H9 (cell line): ENCODE measurements around the gene LIX1. TPM values are rescaled to one million over a fixed set of nuclear protein-coding genes. Genes with fewer than 3 reads are reported as not detected.

Experiments used
- DNase-seq: peaks from one replicate; pipeline ENCODE4 v3.0.0-alpha.2; 2017
- H2AFZ ChIP-seq: one replicate; pipeline ENCODE4 v1.6.1; 2013; ENCODE audit warnings: mild to moderate bottlenecking, low read length, control low read depth, moderate library complexity
- H2AK5ac ChIP-seq: 2 replicates; pipeline ENCODE4 v1.6.1; 2013; ENCODE audit warnings: low read length, control low read depth, mixed read lengths; ENCODE audit not compliant: insufficient read length
- H2BK120ac ChIP-seq: one replicate; pipeline ENCODE4 v1.6.1; 2013; ENCODE audit warnings: low read depth, mild to moderate bottlenecking, low read length, control low read depth, inconsistent platforms; ENCODE audit not compliant: poor library complexity, severe bottlenecking
- H2BK12ac ChIP-seq: 2 replicates; pipeline ENCODE4 v1.6.1; 2013; ENCODE audit warnings: low read length, control low read depth, mixed read lengths, low read depth; ENCODE audit not compliant: insufficient read length
- H2BK15ac ChIP-seq: 2 replicates; pipeline ENCODE4 v1.6.1; 2013; ENCODE audit warnings: low read depth, low read length, control low read depth
- H2BK20ac ChIP-seq: one replicate; pipeline ENCODE4 v1.6.1; 2013; ENCODE audit warnings: low read depth, mild to moderate bottlenecking, low read length, control low read depth, inconsistent platforms; ENCODE audit not compliant: poor library complexity, severe bottlenecking
- H2BK5ac ChIP-seq: 2 replicates; pipeline ENCODE4 v1.6.1; 2013; ENCODE audit warnings: low read length, control low read depth, mixed read lengths; ENCODE audit not compliant: insufficient read length
- H3K14ac ChIP-seq: 2 replicates; pipeline ENCODE4 v1.6.1; 2013; ENCODE audit warnings: low read length, control low read depth; ENCODE audit not compliant: insufficient read depth
- H3K18ac ChIP-seq: 2 replicates; pipeline ENCODE4 v1.6.1; 2013; ENCODE audit warnings: low read depth, mild to moderate bottlenecking, mixed read lengths, low read length, control low read depth; ENCODE audit not compliant: insufficient read length
- H3K23ac ChIP-seq: 2 replicates; pipeline ENCODE4 v1.6.1; 2013; ENCODE audit warnings: low read length, control low read depth, mixed read lengths, low read depth; ENCODE audit not compliant: insufficient read length
- H3K23me2 ChIP-seq: 2 replicates; pipeline ENCODE4 v1.6.1; 2013; ENCODE audit warnings: low read depth, mild to moderate bottlenecking, mixed read lengths, low read length, control low read depth; ENCODE audit not compliant: insufficient read length, poor library complexity, severe bottlenecking
- H3K27ac ChIP-seq: 2 replicates; pipeline ENCODE4 v1.5.1; 2013; ENCODE audit warnings: low read length, control low read depth, mixed read lengths, low read depth; ENCODE audit not compliant: insufficient read length
- H3K27me3 ChIP-seq: 2 replicates; pipeline ENCODE4 v1.6.1; 2013; ENCODE audit warnings: low read length, control low read depth, inconsistent platforms; ENCODE audit not compliant: insufficient read depth
- H3K4ac ChIP-seq: 2 replicates; pipeline ENCODE4 v1.6.1; 2013; ENCODE audit warnings: low read depth, mild to moderate bottlenecking, control low read depth, inconsistent platforms, low read length, moderate library complexity
- H3K4me1 ChIP-seq: 2 replicates; pipeline ENCODE4 v1.6.1; 2013; ENCODE audit warnings: low read length, control low read depth, inconsistent platforms; ENCODE audit not compliant: insufficient read depth
- H3K4me2 ChIP-seq: 2 replicates; pipeline ENCODE4 v1.6.1; 2013; ENCODE audit warnings: low read length, control low read depth, mixed read lengths; ENCODE audit not compliant: insufficient read length, insufficient read depth
- H3K56ac ChIP-seq: 2 replicates; pipeline ENCODE4 v1.6.1; 2013; ENCODE audit warnings: low read depth, mild to moderate bottlenecking, mixed read lengths, low read length, control low read depth; ENCODE audit not compliant: insufficient read length
- H3K79me1 ChIP-seq: 2 replicates; pipeline ENCODE4 v1.6.1; 2013; ENCODE audit warnings: low read depth, mild to moderate bottlenecking, moderate library complexity, low read length, control low read depth, inconsistent platforms; ENCODE audit not compliant: insufficient read depth, poor library complexity, severe bottlenecking
- H3K79me2 ChIP-seq: 2 replicates; pipeline ENCODE4 v1.6.1; 2013; ENCODE audit warnings: low read length, control low read depth, inconsistent platforms; ENCODE audit not compliant: insufficient read depth
- H3K9ac ChIP-seq: 2 replicates; pipeline ENCODE4 v1.6.1; 2013; ENCODE audit warnings: low read length, control low read depth, mixed read lengths; ENCODE audit not compliant: insufficient read length; ENCODE audit errors: extremely low read depth
- H3K9me3 ChIP-seq: one replicate; pipeline ENCODE4 v1.6.1; 2013; ENCODE audit warnings: low read depth, low read length, inconsistent platforms; ENCODE audit not compliant: control insufficient read depth
- H3T11ph ChIP-seq: one replicate; pipeline ENCODE4 v1.6.1; 2013; ENCODE audit warnings: mild to moderate bottlenecking, low read length, control low read depth, inconsistent platforms
- H4K20me1 ChIP-seq: one replicate; pipeline ENCODE4 v1.6.1; 2013; ENCODE audit not compliant: control insufficient read depth, insufficient read length, insufficient read depth
- H4K5ac ChIP-seq: 2 replicates; pipeline ENCODE4 v1.6.1; 2013; ENCODE audit warnings: low read depth, mild to moderate bottlenecking, mixed read lengths, low read length, control low read depth; ENCODE audit not compliant: insufficient read length
- H4K8ac ChIP-seq: replicated peaks from 2 replicates; pipeline ENCODE4 v1.6.1; 2013; ENCODE audit warnings: low read length, control low read depth, mixed read lengths, low read depth; ENCODE audit not compliant: insufficient read length
- H4K91ac ChIP-seq: 2 replicates; pipeline ENCODE4 v1.6.1; 2013; ENCODE audit warnings: low read depth, mild to moderate bottlenecking, moderate library complexity, mixed read lengths, low read length, control low read depth; ENCODE audit not compliant: insufficient read length
- H3K27ac Mint-ChIP-seq, 3 experiments: 2 replicates in 2 of 3; 3 replicates in 1 of 3; pipeline ENCODE4 v1.8.0; 2020 to 2021; ENCODE audit warnings: mixed read lengths in 3 of 3, mild to moderate bottlenecking in 1 of 3, moderate library complexity in 1 of 3
- H3K27me3 Mint-ChIP-seq: 2 replicates; pipeline ENCODE4 v1.8.0; 2021; ENCODE audit warnings: low read depth, mild to moderate bottlenecking, moderate library complexity, mixed read lengths
- H3K36me3 Mint-ChIP-seq, 3 experiments: 2 replicates in 2 of 3; 3 replicates in 1 of 3; pipeline ENCODE4 v1.8.0; 2020 to 2021; ENCODE audit warnings: low read depth in 3 of 3, mixed read lengths in 3 of 3; ENCODE audit not compliant: insufficient read depth in 1 of 3
- H3K4me1 Mint-ChIP-seq, 2 experiments: 2 replicates each; pipeline ENCODE4 v1.8.0; 2020; ENCODE audit warnings: mixed read lengths in 2 of 2
- H3K4me3 Mint-ChIP-seq, 2 experiments: 2 replicates in 1 of 2; 3 replicates in 1 of 2; pipeline ENCODE4 v1.8.0; 2020 to 2021; ENCODE audit warnings: mild to moderate bottlenecking in 2 of 2, mixed read lengths in 2 of 2, moderate library complexity in 1 of 2
- H3K9me3 Mint-ChIP-seq, 2 experiments: 2 replicates in 1 of 2; 3 replicates in 1 of 2; pipeline ENCODE4 v1.8.0; 2020; ENCODE audit warnings: mild to moderate bottlenecking in 2 of 2, mixed read lengths in 2 of 2, moderate library complexity in 1 of 2
- WGBS: extraction: QIAGEN DNeasy Blood & Tissue Kit; methylation state at CpG from one replicate; pipeline ENCODE4 v1.1.7; 2013; ENCODE audit warnings: missing lambda C conversion rate, low lambda C conversion rate, mixed read lengths; ENCODE audit not compliant: insufficient read length; ENCODE audit errors: extremely low coverage; 5-methylcytosine and 5-hydroxymethylcytosine counted together
- total RNA-seq: library from RNA; stranded (reverse); gene quantifications from 2 replicates; pipeline ENCODE4 v1.2.1, GENCODE V29; 2021
- TF ChIP-seq, protein P1 (sequence below): fragments of 200-600 bp; sonication (generic); conservative IDR thresholded peaks from 3 replicates; pipeline ENCODE4 v1.8.0; 2021; ENCODE audit warnings: antibody characterized with exemption, mild to moderate bottlenecking

LIX1 gene
- total RNA-seq, 1 experiment from 2014 or later: 0.13 TPM

DNA sequence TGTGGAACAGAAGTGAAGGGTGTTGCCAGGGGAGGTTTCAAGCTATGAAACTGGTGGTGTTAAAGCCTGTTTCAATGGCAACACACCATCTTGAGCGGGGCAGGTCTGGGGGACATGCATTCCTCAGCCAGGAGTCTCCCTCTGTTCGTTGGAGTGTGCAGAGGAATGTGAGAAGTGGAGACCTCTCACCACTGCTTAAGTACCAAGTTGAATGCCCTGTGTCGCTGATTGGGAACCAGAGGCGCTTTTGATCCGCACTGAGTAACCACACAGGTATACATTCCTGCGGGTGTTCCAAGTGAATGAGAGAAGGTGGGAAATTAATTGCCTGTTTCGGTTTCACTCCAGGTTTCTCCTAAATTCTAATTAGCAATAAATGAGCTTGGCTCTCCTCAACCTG is 99.4 kb downstream of the LIX1 start:
- H4K5ac ChIP-seq: no peak overlapping the region
- no peak overlapping the region for H2BK5ac ChIP-seq
- H3K79me2 ChIP-seq: no peaks in the 10 kb centered on the region
- no peak overlapping the region for H2BK120ac ChIP-seq
- no peaks in the 10 kb centered on the region for H3K36me3 Mint-ChIP-seq
- no peak overlapping the region for H3K18ac ChIP-seq
- no CpG with 5 or more reads among the region's 7 CpGs for WGBS
- no peak overlapping the region for H3K56ac ChIP-seq
- H2AFZ ChIP-seq: no peak overlapping the region
- DNase-seq: no peak
- H2BK12ac ChIP-seq: no peak overlapping the region
- no peaks in the 10 kb centered on the region for H3K27me3 ChIP-seq
- H3K4me3 Mint-ChIP-seq: no peak overlapping the region
- H4K91ac ChIP-seq: no peak overlapping the region
- no peak overlapping the region for H3K27ac ChIP-seq
- H3K23me2 ChIP-seq: no peaks in the 10 kb centered on the region
- TF ChIP-seq, protein P1, sequence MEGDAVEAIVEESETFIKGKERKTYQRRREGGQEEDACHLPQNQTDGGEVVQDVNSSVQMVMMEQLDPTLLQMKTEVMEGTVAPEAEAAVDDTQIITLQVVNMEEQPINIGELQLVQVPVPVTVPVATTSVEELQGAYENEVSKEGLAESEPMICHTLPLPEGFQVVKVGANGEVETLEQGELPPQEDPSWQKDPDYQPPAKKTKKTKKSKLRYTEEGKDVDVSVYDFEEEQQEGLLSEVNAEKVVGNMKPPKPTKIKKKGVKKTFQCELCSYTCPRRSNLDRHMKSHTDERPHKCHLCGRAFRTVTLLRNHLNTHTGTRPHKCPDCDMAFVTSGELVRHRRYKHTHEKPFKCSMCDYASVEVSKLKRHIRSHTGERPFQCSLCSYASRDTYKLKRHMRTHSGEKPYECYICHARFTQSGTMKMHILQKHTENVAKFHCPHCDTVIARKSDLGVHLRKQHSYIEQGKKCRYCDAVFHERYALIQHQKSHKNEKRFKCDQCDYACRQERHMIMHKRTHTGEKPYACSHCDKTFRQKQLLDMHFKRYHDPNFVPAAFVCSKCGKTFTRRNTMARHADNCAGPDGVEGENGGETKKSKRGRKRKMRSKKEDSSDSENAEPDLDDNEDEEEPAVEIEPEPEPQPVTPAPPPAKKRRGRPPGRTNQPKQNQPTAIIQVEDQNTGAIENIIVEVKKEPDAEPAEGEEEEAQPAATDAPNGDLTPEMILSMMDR: no peak
- H2BK15ac ChIP-seq: no peak overlapping the region
- peak overlapping the region in 1 of 3 experiments; percentile 13; a peak in 3 of 7 replicates for H3K27ac Mint-ChIP-seq
- H3K4me1 ChIP-seq: peaks cover 5% of the 10 kb centered on the region; the same call in 1 of the 2 replicates
- H4K20me1 ChIP-seq: no peaks in the 10 kb centered on the region
- no peaks in the 10 kb centered on the region for H3K79me1 ChIP-seq
- H3T11ph ChIP-seq: no peak overlapping the region
- no peaks in the 10 kb centered on the region for H3K9me3 Mint-ChIP-seq
- H3K14ac ChIP-seq: no peak overlapping the region
- H2AK5ac ChIP-seq: no peak overlapping the region
- no peak overlapping the region for H3K4me2 ChIP-seq
- H3K23ac ChIP-seq: no peak overlapping the region
- no peak overlapping the region for H3K9ac ChIP-seq
- no peaks in the 10 kb centered on the region for H3K27me3 Mint-ChIP-seq
- peaks cover 28 to 29% of the 10 kb centered on the region in 2 experiments for H3K4me1 Mint-ChIP-seq
- no peaks in the 10 kb centered on the region for H3K9me3 ChIP-seq
- H3K4ac ChIP-seq: no peak overlapping the region
- H2BK20ac ChIP-seq: no peak overlapping the region
- no peak overlapping the region for H4K8ac ChIP-seq

Other genes with a start within 250 kb of the LIX1 start
- 3.6 and 4.1 TPM in 2 replicates for gene LNPEP, start 206.5 kb downstream of the LIX1 start, total RNA-seq
- 39.5 and 42.2 TPM in 2 replicates for gene RIOK2, start 40.6 kb upstream of the LIX1 start, total RNA-seq